ENCODE measurements around the gene SLC9A2.

SLC9A2 gene

GRCh38 chr2:102755284-102755683 is 135.9 kb downstream of the SLC9A2 start:
- no peak overlapping the region for H3K4me3 Mint-ChIP-seq
- H3K4me1 Mint-ChIP-seq (ENCODE audit: low read depth): no peaks in the 10 kb centered on the region
- no peaks in the 10 kb centered on the region for H3K9me3 Mint-ChIP-seq
- no peaks in the 10 kb centered on the region for H3K27me3 Mint-ChIP-seq
- no peaks in the 10 kb centered on the region for H3K36me3 Mint-ChIP-seq (ENCODE audit: low read depth)
- no peak overlapping the region for H3K27ac Mint-ChIP-seq

GRCh38 chr2:102758439-102758838 is 139.1 kb downstream of the SLC9A2 start:
- H3K4me3 Mint-ChIP-seq: no peak overlapping the region
- no peaks in the 10 kb centered on the region for H3K9me3 Mint-ChIP-seq
- no peaks in the 10 kb centered on the region for H3K27me3 Mint-ChIP-seq
- no peak overlapping the region for H3K27ac Mint-ChIP-seq
- H3K36me3 Mint-ChIP-seq (ENCODE audit: low read depth): peaks cover 10% of the 10 kb centered on the region
- no peaks in the 10 kb centered on the region for H3K4me1 Mint-ChIP-seq (ENCODE audit: low read depth)

Measured in stimulated activated naive CD8-positive, alpha-beta T cell treated with anti-CD3 and anti-CD28 coated beads, Interleukin-15, Interleukin-2, amounts not matched to agents 100 ng/mL and 50 ng/mL, for 24 hours (primary cell).